HEK293 (cell line): Measurements from ENCODE around the gene MDH1B.

Experiments used
- REPIN1 ChIP-seq: fragments of 450-650 bp; formaldehyde crosslinking; IDR thresholded peaks from 2 replicates; pipeline ENCODE4 v1.5.1; 2017; ENCODE audit warnings: missing biosample characterization, missing genetic modification characterization, low read depth
- SP2 ChIP-seq: fragments of 450-650 bp; formaldehyde crosslinking; IDR thresholded peaks from 2 replicates; pipeline ENCODE4 v1.5.1; 2016; ENCODE audit warnings: missing biosample characterization, missing genetic modification characterization
- YY2 ChIP-seq: fragments of 450-650 bp; formaldehyde crosslinking; IDR thresholded peaks from 2 replicates; pipeline ENCODE4 v1.5.1; 2016; ENCODE audit warnings: missing biosample characterization, missing genetic modification characterization
- ZBTB10 ChIP-seq: fragments of 450-650 bp; formaldehyde crosslinking; IDR thresholded peaks from 2 replicates; pipeline ENCODE4 v1.5.1; 2016; ENCODE audit warnings: missing biosample characterization, missing genetic modification characterization
- ZBTB7A ChIP-seq: fragments of 450-650 bp; formaldehyde crosslinking; IDR thresholded peaks from 2 replicates; pipeline ENCODE4 v1.5.1; 2016; ENCODE audit warnings: low read depth, missing biosample characterization, missing genetic modification characterization
- ZFP41 ChIP-seq: fragments of 450-650 bp; formaldehyde crosslinking; IDR thresholded peaks from 2 replicates; pipeline ENCODE4 v1.5.1; 2016; ENCODE audit warnings: missing biosample characterization, missing genetic modification characterization, borderline replicate concordance
- ZNF114 ChIP-seq: fragments of 450-650 bp; formaldehyde crosslinking; IDR thresholded peaks from 2 replicates; pipeline ENCODE4 v1.5.0; 2017; ENCODE audit warnings: missing biosample characterization, missing genetic modification characterization
- ZNF16 ChIP-seq: fragments of 450-650 bp; formaldehyde crosslinking; IDR thresholded peaks from 2 replicates; pipeline ENCODE4 v1.5.1; 2016; ENCODE audit warnings: low read depth, missing biosample characterization, missing genetic modification characterization
- ZNF23 ChIP-seq: fragments of 450-650 bp; formaldehyde crosslinking; IDR thresholded peaks from 2 replicates; pipeline ENCODE4 v1.5.1; 2016; ENCODE audit warnings: missing biosample characterization, missing genetic modification characterization, borderline replicate concordance
- ZNF274 ChIP-seq, 2 experiments: fragments of 200-500 bp in 1 of 2; fragments of 450-650 bp in 1 of 2; sonication (Bioruptor generic) in 1 of 2; formaldehyde crosslinking in 1 of 2; IDR thresholded peaks; 2 replicates each; pipeline versions ENCODE4 v1.5.1 to v1.6.1; 2014 to 2016; ENCODE audit warnings: borderline replicate concordance in 1 of 2, inconsistent platforms in 1 of 2, low read length in 1 of 2, missing biosample characterization in 1 of 2, missing genetic modification characterization in 1 of 2
- ZNF664 ChIP-seq: fragments of 450-650 bp; formaldehyde crosslinking; IDR thresholded peaks from 2 replicates; pipeline ENCODE4 v1.5.1; 2016; ENCODE audit warnings: missing biosample characterization, missing genetic modification characterization
- TF ChIP-seq, protein P1 (sequence below): fragments of 450-650 bp; formaldehyde crosslinking; IDR thresholded peaks from 2 replicates; pipeline ENCODE4 v1.5.1; 2016; ENCODE audit warnings: missing biosample characterization, missing genetic modification characterization

GRCh38 chr2:206814498-206814897, 49.4 kb upstream of the MDH1B start:
- TF ChIP-seq, protein P1, sequence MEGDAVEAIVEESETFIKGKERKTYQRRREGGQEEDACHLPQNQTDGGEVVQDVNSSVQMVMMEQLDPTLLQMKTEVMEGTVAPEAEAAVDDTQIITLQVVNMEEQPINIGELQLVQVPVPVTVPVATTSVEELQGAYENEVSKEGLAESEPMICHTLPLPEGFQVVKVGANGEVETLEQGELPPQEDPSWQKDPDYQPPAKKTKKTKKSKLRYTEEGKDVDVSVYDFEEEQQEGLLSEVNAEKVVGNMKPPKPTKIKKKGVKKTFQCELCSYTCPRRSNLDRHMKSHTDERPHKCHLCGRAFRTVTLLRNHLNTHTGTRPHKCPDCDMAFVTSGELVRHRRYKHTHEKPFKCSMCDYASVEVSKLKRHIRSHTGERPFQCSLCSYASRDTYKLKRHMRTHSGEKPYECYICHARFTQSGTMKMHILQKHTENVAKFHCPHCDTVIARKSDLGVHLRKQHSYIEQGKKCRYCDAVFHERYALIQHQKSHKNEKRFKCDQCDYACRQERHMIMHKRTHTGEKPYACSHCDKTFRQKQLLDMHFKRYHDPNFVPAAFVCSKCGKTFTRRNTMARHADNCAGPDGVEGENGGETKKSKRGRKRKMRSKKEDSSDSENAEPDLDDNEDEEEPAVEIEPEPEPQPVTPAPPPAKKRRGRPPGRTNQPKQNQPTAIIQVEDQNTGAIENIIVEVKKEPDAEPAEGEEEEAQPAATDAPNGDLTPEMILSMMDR, result no peak
- TF ChIP-seq ZFP41 (tag by site-specific recombination) (no peak), ZNF114 (tag by site-specific recombination) (no peak), ZBTB10 (tag by site-specific recombination) (no peak), YY2 (tag by site-specific recombination) (no peak), ZNF23 (tag by site-specific recombination) (no peak), ZBTB7A (no peak), SP2 (tag by site-specific recombination) (no peak), REPIN1 (no peak), ZNF664 (tag by site-specific recombination) (no peak), ZNF16 (tag by site-specific recombination) (no peak), ZNF274 (IDR thresholded peaks at IDR 0.05; ENCODE audit: low read length) (no peak), ZNF274 (tag by site-specific recombination; IDR thresholded peaks at IDR 0.05; ENCODE audit: borderline replicate concordance) (no peak)
